ENCODE measurements around the gene TRABD.

Gene TRABD

DNA sequence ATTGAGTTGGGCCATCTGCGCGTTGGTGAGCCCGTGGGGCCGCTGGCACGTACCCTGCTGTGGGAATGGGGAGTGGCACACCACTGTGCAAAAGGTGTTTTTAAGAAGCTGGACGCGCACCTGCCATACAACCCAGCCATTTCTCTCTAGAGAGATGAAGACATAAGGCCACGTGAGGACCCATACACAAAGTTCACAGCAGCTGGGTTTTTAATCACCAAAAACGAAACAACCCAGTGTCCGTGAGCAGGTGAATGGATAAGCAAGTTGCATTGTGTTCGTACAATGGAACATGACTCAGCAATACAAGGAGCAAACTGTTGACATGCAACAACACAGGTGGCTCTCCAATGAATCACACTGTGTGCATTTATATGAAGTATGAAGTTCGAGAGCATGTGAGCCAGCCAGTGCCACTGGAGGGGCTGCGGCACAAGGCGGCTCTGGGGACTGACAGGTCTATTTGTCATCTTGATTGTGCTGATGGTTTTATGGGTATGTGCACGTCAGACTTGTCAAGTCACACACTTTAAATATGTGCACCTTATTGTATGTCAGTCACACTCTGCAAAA is 45.8 kb upstream of the TRABD start:
- no peak for TF ChIP-seq POLR2AphosphoS5 (IDR thresholded peaks at IDR 0.05; ENCODE audit: low read depth, low read length)
- TF ChIP-seq, protein P1, sequence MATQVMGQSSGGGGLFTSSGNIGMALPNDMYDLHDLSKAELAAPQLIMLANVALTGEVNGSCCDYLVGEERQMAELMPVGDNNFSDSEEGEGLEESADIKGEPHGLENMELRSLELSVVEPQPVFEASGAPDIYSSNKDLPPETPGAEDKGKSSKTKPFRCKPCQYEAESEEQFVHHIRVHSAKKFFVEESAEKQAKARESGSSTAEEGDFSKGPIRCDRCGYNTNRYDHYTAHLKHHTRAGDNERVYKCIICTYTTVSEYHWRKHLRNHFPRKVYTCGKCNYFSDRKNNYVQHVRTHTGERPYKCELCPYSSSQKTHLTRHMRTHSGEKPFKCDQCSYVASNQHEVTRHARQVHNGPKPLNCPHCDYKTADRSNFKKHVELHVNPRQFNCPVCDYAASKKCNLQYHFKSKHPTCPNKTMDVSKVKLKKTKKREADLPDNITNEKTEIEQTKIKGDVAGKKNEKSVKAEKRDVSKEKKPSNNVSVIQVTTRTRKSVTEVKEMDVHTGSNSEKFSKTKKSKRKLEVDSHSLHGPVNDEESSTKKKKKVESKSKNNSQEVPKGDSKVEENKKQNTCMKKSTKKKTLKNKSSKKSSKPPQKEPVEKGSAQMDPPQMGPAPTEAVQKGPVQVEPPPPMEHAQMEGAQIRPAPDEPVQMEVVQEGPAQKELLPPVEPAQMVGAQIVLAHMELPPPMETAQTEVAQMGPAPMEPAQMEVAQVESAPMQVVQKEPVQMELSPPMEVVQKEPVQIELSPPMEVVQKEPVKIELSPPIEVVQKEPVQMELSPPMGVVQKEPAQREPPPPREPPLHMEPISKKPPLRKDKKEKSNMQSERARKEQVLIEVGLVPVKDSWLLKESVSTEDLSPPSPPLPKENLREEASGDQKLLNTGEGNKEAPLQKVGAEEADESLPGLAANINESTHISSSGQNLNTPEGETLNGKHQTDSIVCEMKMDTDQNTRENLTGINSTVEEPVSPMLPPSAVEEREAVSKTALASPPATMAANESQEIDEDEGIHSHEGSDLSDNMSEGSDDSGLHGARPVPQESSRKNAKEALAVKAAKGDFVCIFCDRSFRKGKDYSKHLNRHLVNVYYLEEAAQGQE (IDR thresholded peaks at IDR 0.05; ENCODE audit: insufficient read depth in 1 of 2, low read depth in 2 of 2, low read length in 2 of 2): no peak
- TF ChIP-seq TAF1 (IDR thresholded peaks at IDR 0.05; ENCODE audit: borderline replicate concordance, insufficient read depth, low read length): no peak
- no peak for TF ChIP-seq SIN3A (IDR thresholded peaks at IDR 0.05; ENCODE audit: borderline replicate concordance, insufficient read depth, low read length)
- no peak for TF ChIP-seq FOXP2 (optimal IDR thresholded peaks at IDR 0.05; ENCODE audit: borderline replicate concordance, extremely low read depth, extremely low read length, insufficient read depth)

DNA sequence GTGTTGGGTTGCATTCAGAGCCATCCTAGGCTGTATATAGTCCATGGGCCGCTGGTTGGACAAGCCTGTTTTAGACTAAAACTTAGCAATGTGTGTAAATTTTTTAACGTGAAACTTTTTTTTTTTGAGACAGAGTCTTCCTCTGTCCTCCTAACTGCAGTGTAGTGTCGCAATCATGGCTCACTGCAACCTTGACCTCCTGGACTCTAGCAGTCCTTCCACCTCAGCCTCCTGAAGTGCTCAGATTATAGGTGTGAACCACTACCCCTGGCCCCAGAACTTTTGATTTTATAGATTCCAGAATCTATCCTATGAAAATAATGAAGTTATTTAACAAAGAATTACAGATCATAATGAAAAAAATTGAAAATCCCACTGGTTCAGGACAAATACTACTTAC is 45.1 kb upstream of the TRABD start:
- no peak for TF ChIP-seq TAF1 (IDR thresholded peaks at IDR 0.05; ENCODE audit: borderline replicate concordance, insufficient read depth, low read length)
- TF ChIP-seq POLR2AphosphoS5 (IDR thresholded peaks at IDR 0.05; ENCODE audit: low read depth, low read length): no peak
- TF ChIP-seq, protein P1 (IDR thresholded peaks at IDR 0.05; ENCODE audit: insufficient read depth in 1 of 2, low read depth in 2 of 2, low read length in 2 of 2): no peak
- TF ChIP-seq SIN3A (IDR thresholded peaks at IDR 0.05; ENCODE audit: borderline replicate concordance, insufficient read depth, low read length): no peak
- TF ChIP-seq FOXP2 (optimal IDR thresholded peaks at IDR 0.05; ENCODE audit: borderline replicate concordance, extremely low read depth, extremely low read length, insufficient read depth): no peak

- no peak for TF ChIP-seq TAF1 (IDR thresholded peaks at IDR 0.05; ENCODE audit: borderline replicate concordance, insufficient read depth, low read length)
- TF ChIP-seq, protein P1 (IDR thresholded peaks at IDR 0.05; ENCODE audit: insufficient read depth in 1 of 2, low read depth in 2 of 2, low read length in 2 of 2): no peak
- no peak for TF ChIP-seq POLR2AphosphoS5 (IDR thresholded peaks at IDR 0.05; ENCODE audit: low read depth, low read length)
- no peak for TF ChIP-seq FOXP2 (optimal IDR thresholded peaks at IDR 0.05; ENCODE audit: borderline replicate concordance, extremely low read depth, extremely low read length, insufficient read depth)
- no peak for TF ChIP-seq SIN3A (IDR thresholded peaks at IDR 0.05; ENCODE audit: borderline replicate concordance, insufficient read depth, low read length)
These were observed 44.3 kb upstream of the TRABD start for GRCh38 chr22:50141462-50141861.

DNA sequence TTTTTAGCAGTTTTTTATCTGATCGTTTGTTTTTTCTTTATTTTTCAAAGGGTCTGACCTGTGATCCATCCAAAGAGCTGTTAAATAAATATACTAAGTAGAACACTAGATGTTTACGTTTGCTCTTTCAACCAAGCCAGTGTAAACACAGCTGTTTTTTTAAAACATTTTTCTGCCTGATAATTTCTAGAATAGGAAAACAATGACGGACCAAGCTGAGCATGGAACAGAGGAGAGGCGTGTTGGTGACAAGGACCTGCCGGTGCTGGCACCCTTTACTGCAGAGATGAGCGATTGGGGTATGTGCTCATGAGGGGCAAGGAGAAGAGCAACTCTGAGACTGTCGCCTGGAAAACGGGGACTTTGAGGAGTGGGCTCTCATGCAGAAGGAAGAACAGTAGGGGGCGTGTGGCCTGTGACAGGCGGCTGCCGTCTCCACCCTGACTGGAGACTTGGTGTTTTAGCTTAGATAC is 43.8 kb upstream of the TRABD start:
- no peak for TF ChIP-seq FOXP2 (optimal IDR thresholded peaks at IDR 0.05; ENCODE audit: borderline replicate concordance, extremely low read depth, extremely low read length, insufficient read depth)
- TF ChIP-seq SIN3A (IDR thresholded peaks at IDR 0.05; ENCODE audit: borderline replicate concordance, insufficient read depth, low read length): no peak
- TF ChIP-seq POLR2AphosphoS5 (IDR thresholded peaks at IDR 0.05; ENCODE audit: low read depth, low read length): no peak
- TF ChIP-seq, protein P1 (IDR thresholded peaks at IDR 0.05; ENCODE audit: insufficient read depth in 1 of 2, low read depth in 2 of 2, low read length in 2 of 2): no peak
- no peak for TF ChIP-seq TAF1 (IDR thresholded peaks at IDR 0.05; ENCODE audit: borderline replicate concordance, insufficient read depth, low read length)
